WTC11 (cell line): Measurements from ENCODE around the gene TRPC3. TPM values are rescaled to one million over a fixed set of nuclear protein-coding genes. Genes with fewer than 3 reads are reported as not detected.

Source experiments
- SMAD3 ChIP-seq: sonication (generic); formaldehyde crosslinking; IDR thresholded peaks from 2 replicates; pipeline ENCODE4 v1.8.0; 2022; ENCODE audit warnings: missing genetic modification reagents, mild to moderate bottlenecking, borderline replicate concordance
- total RNA-seq: library from RNA; stranded (reverse); gene quantifications from 3 replicates; pipeline ENCODE4 v1.2.3, GENCODE V29; 2021
- TF ChIP-seq, protein P1 (sequence below): sonication (generic); formaldehyde crosslinking; IDR thresholded peaks from 2 replicates; pipeline ENCODE4 v1.8.0; 2023; ENCODE audit warnings: missing genetic modification reagents, mild to moderate bottlenecking, borderline replicate concordance

Gene TRPC3
- total RNA-seq, 1 experiment from 2014 or later: 0.26 TPM

DNA sequence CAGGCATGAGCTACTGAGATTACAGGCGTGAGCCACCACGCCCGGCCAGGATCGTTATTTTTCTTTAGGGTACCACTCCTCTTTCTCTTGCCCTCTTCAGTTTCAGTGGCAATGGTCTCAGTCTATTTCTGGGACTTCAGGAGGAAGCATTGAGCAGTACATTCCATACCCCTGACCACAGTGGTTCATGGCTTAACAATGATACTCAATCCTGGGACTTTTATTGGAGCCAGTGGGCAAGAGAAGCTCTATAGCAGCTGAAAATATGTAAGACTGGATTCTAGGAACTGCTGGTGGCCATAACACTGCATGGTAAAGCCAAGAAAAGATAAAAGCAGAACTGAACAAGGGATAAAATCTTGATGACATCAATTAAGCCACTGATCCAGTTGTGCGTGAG, 122.3 kb downstream of the TRPC3 start (continued):
- TF ChIP-seq, protein P1, sequence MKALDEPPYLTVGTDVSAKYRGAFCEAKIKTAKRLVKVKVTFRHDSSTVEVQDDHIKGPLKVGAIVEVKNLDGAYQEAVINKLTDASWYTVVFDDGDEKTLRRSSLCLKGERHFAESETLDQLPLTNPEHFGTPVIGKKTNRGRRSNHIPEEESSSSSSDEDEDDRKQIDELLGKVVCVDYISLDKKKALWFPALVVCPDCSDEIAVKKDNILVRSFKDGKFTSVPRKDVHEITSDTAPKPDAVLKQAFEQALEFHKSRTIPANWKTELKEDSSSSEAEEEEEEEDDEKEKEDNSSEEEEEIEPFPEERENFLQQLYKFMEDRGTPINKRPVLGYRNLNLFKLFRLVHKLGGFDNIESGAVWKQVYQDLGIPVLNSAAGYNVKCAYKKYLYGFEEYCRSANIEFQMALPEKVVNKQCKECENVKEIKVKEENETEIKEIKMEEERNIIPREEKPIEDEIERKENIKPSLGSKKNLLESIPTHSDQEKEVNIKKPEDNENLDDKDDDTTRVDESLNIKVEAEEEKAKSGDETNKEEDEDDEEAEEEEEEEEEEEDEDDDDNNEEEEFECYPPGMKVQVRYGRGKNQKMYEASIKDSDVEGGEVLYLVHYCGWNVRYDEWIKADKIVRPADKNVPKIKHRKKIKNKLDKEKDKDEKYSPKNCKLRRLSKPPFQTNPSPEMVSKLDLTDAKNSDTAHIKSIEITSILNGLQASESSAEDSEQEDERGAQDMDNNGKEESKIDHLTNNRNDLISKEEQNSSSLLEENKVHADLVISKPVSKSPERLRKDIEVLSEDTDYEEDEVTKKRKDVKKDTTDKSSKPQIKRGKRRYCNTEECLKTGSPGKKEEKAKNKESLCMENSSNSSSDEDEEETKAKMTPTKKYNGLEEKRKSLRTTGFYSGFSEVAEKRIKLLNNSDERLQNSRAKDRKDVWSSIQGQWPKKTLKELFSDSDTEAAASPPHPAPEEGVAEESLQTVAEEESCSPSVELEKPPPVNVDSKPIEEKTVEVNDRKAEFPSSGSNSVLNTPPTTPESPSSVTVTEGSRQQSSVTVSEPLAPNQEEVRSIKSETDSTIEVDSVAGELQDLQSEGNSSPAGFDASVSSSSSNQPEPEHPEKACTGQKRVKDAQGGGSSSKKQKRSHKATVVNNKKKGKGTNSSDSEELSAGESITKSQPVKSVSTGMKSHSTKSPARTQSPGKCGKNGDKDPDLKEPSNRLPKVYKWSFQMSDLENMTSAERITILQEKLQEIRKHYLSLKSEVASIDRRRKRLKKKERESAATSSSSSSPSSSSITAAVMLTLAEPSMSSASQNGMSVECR (CRISPR knock-in tag): no peak
- TF ChIP-seq SMAD3: no peak

Other genes with a start within 250 kb of the TRPC3 start
- 0.25 to 0.33 TPM (median 0.25 TPM) in 3 replicates for gene SMIM43, start 186.9 kb downstream of the TRPC3 start, total RNA-seq
- gene EXOSC9, start 150.7 kb downstream of the TRPC3 start, total RNA-seq: 37.1 to 50.0 TPM (median 39.1 TPM) in 3 replicates
- gene CCNA2, start 128.2 kb downstream of the TRPC3 start, total RNA-seq: 77.1 to 95.1 TPM (median 81.1 TPM) in 3 replicates
- gene BBS7, start 81.6 kb downstream of the TRPC3 start, total RNA-seq: 18.9 to 25.0 TPM (median 20.5 TPM) in 3 replicates
- gene BLTP1, start 200.3 kb upstream of the TRPC3 start, total RNA-seq: 29.1 to 32.1 TPM (median 30.3 TPM) in 3 replicates